Stomach (tissue), 9 donors: ENCODE measurements around the gene UBR4. TPM values are rescaled to one million over a fixed set of nuclear protein-coding genes. Genes with fewer than 3 reads are reported as not detected.
"Not testable (repeated sequence)": the region's sequence is repeated elsewhere in the genome, so short reads cannot be mapped to it uniquely, and the experiment has no call there.

Source experiments
- DNase-seq, 2 donors: peaks; one replicate each; pipeline versions ENCODE4 v3.0.0 to v3.0.0-alpha.2; 2013 to 2019
- H3K27ac ChIP-seq, 5 donors: fragments of 200-600 bp in 4 of 5; sonication (generic) in 4 of 5; one replicate each; pipeline ENCODE4 v1.5.1; 2013 to 2019; ENCODE audit warnings: mild to moderate bottlenecking in 1 of 5, moderate library complexity in 1 of 5
- H3K27me3 ChIP-seq, 3 donors: fragments of 200-600 bp; sonication (generic); one replicate each; pipeline ENCODE4 v1.5.1; 2017 to 2019; ENCODE audit warnings: mixed run types in 1 of 3
- H3K36me3 ChIP-seq, 4 donors: fragments of 200-600 bp; sonication (generic); 1 replicate in 3 of 4; 2 replicates in 1 of 4; pipeline ENCODE4 v1.5.1; 2016 to 2019
- H3K4me1 ChIP-seq, 4 donors: fragments of 200-600 bp; sonication (generic); one replicate each; pipeline ENCODE4 v1.5.1; 2016 to 2019
- H3K4me3 ChIP-seq, 4 donors: fragments of 200-600 bp; sonication (generic) in 3 of 4; one replicate each; pipeline ENCODE4 v1.5.1; 2016 to 2019; ENCODE audit warnings: mild to moderate bottlenecking in 1 of 4
- H3K9me3 ChIP-seq, 4 donors: fragments of 200-600 bp; sonication (generic); one replicate each; pipeline ENCODE4 v1.5.1; 2016 to 2019
- CTCF ChIP-seq, 7 experiments: fragments of 450-650 bp in 4 of 7; fragments of 200-600 bp in 3 of 7; sonication (generic) in 3 of 7; IDR thresholded peaks; one replicate each; pipeline ENCODE4 v1.5.1; 2016 to 2019; ENCODE audit warnings: antibody characterized with exemption in 7 of 7, control low read depth in 2 of 7, mild to moderate bottlenecking in 1 of 7
- EP300 ChIP-seq: sonication (generic); formaldehyde crosslinking; IDR thresholded peaks from one replicate; pipeline ENCODE4 v1.6.1; 2017; ENCODE audit warnings: antibody characterized with exemption
- POLR2A ChIP-seq, 4 donors: fragments of 450-650 bp; IDR thresholded peaks; one replicate each; pipeline ENCODE4 v1.6.1; 2016; ENCODE audit warnings: antibody characterized with exemption in 4 of 4, control low read depth in 2 of 4, mild to moderate bottlenecking in 1 of 4, moderate library complexity in 1 of 4
- POLR2AphosphoS5 ChIP-seq, 3 donors: sonication (generic); formaldehyde crosslinking; IDR thresholded peaks; one replicate each; pipeline ENCODE4 v1.6.1; 2016; ENCODE audit warnings: antibody characterized with exemption in 3 of 3
- whole genome bisulfite sequencing, 5 donors: extraction: QIAGEN DNeasy Blood & Tissue Kit in 3 of 5; methylation state at CpG; one replicate each; pipeline versions ENCODE4 v1.1.5 to v1.1.7; 2013 to 2018; 5-methylcytosine and 5-hydroxymethylcytosine counted together
- intact Hi-C: fragments of 100-400 bp; cut with DNase I; formaldehyde crosslinking; loops from one replicate; pipeline ENCODE4 v1.15.1; 2023; ENCODE audit warnings: low total_unique reads
- polyA plus RNA-seq, 3 donors: library from polyadenylated mRNA; stranded (reverse); fragments of 200-250 nt; gene quantifications; one replicate each; pipeline ENCODE4 v1.2.3, GENCODE V29; 2013
- total RNA-seq, 5 donors: library from RNA; depleted of rRNA; stranded (reverse); fragments of >200 nt; gene quantifications; one replicate each; pipeline versions ENCODE4 v1.1.0 to v1.2.3, GENCODE V29; 2014 to 2016
- donor health status: healthy with polysubstance abuse.
- donor health status: Bipolar disorder and iron deficiency.
- donor health status: healthy.

The UBR4 gene
- total and polyA plus RNA-seq, 8 donors = 41.9 to 262 (median 128) TPM

DNA sequence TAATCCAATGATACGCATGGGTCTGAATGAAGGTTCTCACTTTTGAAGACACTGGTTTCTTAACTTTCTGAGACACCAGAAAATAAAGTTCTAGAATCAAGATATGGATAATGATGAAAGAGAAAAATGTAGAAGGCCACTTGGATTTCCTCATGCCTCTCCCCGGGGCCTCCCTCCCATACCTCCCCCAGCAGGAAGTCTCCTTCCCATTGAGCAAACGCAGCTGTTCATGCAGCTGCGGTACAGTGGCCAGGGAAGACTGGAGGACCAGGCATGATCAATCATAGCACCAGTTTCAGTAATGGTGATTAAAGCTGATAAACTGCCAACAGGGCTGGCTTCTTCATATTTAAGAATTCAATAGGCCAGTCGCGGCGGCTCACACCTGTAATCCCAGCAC, 10.9 kb upstream of the UBR4 start:
- 59 to 66% (median 62%) methylated on average over 7 of the region's 7 CpGs for WGBS, 5 donors
- Histone ChIP-seq H3K27me3 (no peaks in the 10 kb centered on the region), H3K4me1 (peaks cover 0 to 13% (median 3%) of the 10 kb centered on the region in 4 donors), H3K36me3 (peaks cover 49 to 100% (median 98%) of the 10 kb centered on the region in 4 donors), H3K9me3 (no peaks in the 10 kb centered on the region), H3K4me3 (no peak overlapping the region), H3K27ac (peak overlapping the region in 3 of 5 donors; percentile 10 to 56 (median 34))
- intact Hi-C loops = no loop called here
- DNase-seq = peak in 1 of 2 donors; percentile 44
- no peak for TF ChIP-seq EP300
- TF ChIP-seq POLR2AphosphoS5 (IDR thresholded peaks at IDR 0.05) = peak in 1 of 3 donors; percentile 21
- no peak for TF ChIP-seq CTCF (IDR thresholded peaks at IDR 0.05)
- TF ChIP-seq POLR2A (IDR thresholded peaks at IDR 0.05) = no peak

DNA sequence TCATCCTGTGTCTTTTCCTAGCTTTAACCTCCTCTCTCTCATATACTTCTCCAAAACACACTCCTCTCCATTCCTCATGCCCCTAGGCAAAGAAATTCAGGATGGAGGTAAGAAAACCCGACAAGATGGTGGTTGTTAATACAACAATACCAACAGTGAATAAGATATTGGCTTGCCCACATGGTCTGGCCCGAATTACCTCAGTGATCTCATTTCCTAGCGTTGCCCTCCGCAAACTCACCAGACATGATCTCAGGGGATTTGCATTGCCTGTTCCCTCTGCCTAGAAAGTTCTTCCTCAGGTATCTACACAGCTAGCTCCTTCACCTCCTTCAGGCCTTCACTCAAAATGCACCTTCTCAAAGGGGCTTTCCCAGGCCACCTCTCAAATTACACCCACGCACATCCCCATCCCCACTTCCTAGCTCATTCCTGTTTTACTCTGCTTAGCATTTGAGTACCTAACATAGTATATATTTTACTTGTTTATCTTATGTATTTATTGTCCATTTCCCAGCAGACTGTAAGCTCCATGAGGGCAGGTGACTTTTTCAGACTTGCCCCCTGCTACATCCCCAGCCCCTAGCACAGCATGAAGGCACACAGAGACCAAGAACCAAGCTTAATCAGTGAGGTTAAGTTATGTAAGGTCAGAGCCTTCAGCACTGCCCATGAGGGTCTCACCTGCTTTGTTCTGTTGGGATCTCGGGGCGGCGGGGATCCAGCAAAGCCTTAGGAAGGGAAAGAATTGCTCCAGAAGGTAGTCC, 10.2 kb upstream of the UBR4 start:
- Histone ChIP-seq H3K27ac (peak overlapping the region in 4 of 5 donors; percentile 5 to 56 (median 26)), H3K27me3 (no peaks in the 10 kb centered on the region), H3K4me3 (no peak overlapping the region), H3K4me1 (peaks cover 0 to 13% (median 3%) of the 10 kb centered on the region in 4 donors), H3K36me3 (peaks cover 44 to 100% (median 98%) of the 10 kb centered on the region in 4 donors), H3K9me3 (no peaks in the 10 kb centered on the region)
- no peak for DNase-seq
- WGBS, 5 donors = 93 to 95% (median 94%) methylated on average over 8 of the region's 8 CpGs
- TF ChIP-seq POLR2AphosphoS5 (IDR thresholded peaks at IDR 0.05) (no peak), POLR2A (IDR thresholded peaks at IDR 0.05) (no peak), CTCF (IDR thresholded peaks at IDR 0.05) (no peak), EP300 (no peak)
- intact Hi-C loops = no loop called here

GRCh38 chr1:19219451-19219850, 9.4 kb upstream of the UBR4 start:
- Histone ChIP-seq H3K9me3 (no peaks in the 10 kb centered on the region), H3K27me3 (no peaks in the 10 kb centered on the region), H3K4me1 (peaks cover 0 to 13% (median 3%) of the 10 kb centered on the region in 4 donors), H3K4me3 (no peak overlapping the region), H3K27ac (peak overlapping the region in 3 of 5 donors; percentile 19 to 56 (median 46)), H3K36me3 (peaks cover 37 to 97% (median 94%) of the 10 kb centered on the region in 4 donors)
- TF ChIP-seq EP300 (no peak), POLR2AphosphoS5 (IDR thresholded peaks at IDR 0.05) (no peak), CTCF (IDR thresholded peaks at IDR 0.05) (no peak), POLR2A (IDR thresholded peaks at IDR 0.05) (no peak)
- DNase-seq = no peak
- intact Hi-C loops = no loop called here
- 73 to 88% (median 81%) methylated on average over 7 of the region's 7 CpGs for WGBS, 5 donors

- Histone ChIP-seq H3K36me3 (peaks cover 19 to 81% (median 77%) of the 10 kb centered on the region in 4 donors), H3K4me1 (peaks cover under 1 to 26% (median 17%) of the 10 kb centered on the region in 4 donors)
- DNase-seq, intact Hi-C loops, H3K9me3 ChIP-seq, H3K27ac ChIP-seq, H3K4me3 ChIP-seq, H3K27me3 ChIP-seq: not testable (repeated sequence)
- 92 to 98% (median 95%) methylated on average over 4 of the region's 4 CpGs for WGBS, 5 donors
Measured at GRCh38 chr1:19216585-19216984, 6.5 kb upstream of the UBR4 start.

DNA sequence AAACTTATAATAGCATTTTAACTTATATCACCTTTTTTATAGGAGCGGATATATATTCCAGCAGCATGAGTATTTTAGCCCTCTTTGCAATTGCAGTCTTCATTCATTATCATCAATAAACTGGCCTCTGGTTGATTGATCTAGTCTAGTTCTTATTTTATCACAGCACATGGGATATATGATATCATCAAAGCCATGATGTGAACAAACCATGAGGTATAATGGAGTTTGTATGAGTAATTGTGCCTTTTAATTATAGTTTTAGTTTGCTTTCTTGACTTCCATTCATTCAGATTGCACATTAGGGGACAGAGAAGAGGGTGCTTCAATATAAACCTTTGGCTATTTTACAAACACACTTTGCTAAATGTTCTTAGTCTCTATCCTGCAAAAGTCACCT, 3.5 kb upstream of the UBR4 start:
- H3K9me3 ChIP-seq = no peaks in the 10 kb centered on the region
- TF ChIP-seq CTCF (IDR thresholded peaks at IDR 0.05) (no peak), POLR2AphosphoS5 (IDR thresholded peaks at IDR 0.05) (no peak), POLR2A (IDR thresholded peaks at IDR 0.05) (no peak), EP300 (no peak)
- no peak overlapping the region for H3K4me3 ChIP-seq
- no peak overlapping the region for H3K27ac ChIP-seq
- peaks cover 18 to 36% (median 29%) of the 10 kb centered on the region in 4 donors for H3K4me1 ChIP-seq
- no peak for DNase-seq
- 97 to 100% (median 100%) methylated on average over 1 of the region's 1 CpG for WGBS, 5 donors
- H3K36me3 ChIP-seq = peaks cover 0 to 51% (median 47%) of the 10 kb centered on the region in 4 donors
- no peaks in the 10 kb centered on the region for H3K27me3 ChIP-seq
- intact Hi-C loops = no loop called here
